ENCODE data around the gene TBC1D12.

Gene TBC1D12

DNA sequence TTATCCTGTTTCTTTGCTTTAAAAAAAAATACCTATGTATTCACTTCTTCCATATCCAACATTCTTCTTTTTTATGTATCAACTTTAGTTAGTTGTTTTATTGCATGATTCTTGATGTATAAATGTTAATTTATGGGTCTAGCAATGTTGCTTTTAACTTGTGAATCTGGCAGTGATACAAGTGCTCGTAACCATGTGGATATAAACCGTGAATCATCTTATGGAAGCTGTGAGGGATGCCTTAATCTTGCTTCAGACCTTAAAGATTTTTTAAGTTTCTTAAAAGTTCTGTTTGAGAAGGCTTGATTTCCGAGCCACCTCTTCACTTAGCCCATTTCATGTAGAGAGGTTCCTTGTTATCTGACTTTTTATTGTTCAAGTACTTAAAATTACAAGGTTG, 169.2 kb downstream of the TBC1D12 start:
- TF ChIP-seq TAF1 (IDR thresholded peaks at IDR 0.05; ENCODE audit: borderline replicate concordance, insufficient read depth, low read length) (no peak), POLR2AphosphoS5 (IDR thresholded peaks at IDR 0.05; ENCODE audit: low read depth, low read length) (no peak), FOXP2 (optimal IDR thresholded peaks at IDR 0.05; ENCODE audit: borderline replicate concordance, extremely low read depth, extremely low read length, insufficient read depth) (no peak), SIN3A (IDR thresholded peaks at IDR 0.05; ENCODE audit: borderline replicate concordance, insufficient read depth, low read length) (no peak)
- TF ChIP-seq, protein P1, sequence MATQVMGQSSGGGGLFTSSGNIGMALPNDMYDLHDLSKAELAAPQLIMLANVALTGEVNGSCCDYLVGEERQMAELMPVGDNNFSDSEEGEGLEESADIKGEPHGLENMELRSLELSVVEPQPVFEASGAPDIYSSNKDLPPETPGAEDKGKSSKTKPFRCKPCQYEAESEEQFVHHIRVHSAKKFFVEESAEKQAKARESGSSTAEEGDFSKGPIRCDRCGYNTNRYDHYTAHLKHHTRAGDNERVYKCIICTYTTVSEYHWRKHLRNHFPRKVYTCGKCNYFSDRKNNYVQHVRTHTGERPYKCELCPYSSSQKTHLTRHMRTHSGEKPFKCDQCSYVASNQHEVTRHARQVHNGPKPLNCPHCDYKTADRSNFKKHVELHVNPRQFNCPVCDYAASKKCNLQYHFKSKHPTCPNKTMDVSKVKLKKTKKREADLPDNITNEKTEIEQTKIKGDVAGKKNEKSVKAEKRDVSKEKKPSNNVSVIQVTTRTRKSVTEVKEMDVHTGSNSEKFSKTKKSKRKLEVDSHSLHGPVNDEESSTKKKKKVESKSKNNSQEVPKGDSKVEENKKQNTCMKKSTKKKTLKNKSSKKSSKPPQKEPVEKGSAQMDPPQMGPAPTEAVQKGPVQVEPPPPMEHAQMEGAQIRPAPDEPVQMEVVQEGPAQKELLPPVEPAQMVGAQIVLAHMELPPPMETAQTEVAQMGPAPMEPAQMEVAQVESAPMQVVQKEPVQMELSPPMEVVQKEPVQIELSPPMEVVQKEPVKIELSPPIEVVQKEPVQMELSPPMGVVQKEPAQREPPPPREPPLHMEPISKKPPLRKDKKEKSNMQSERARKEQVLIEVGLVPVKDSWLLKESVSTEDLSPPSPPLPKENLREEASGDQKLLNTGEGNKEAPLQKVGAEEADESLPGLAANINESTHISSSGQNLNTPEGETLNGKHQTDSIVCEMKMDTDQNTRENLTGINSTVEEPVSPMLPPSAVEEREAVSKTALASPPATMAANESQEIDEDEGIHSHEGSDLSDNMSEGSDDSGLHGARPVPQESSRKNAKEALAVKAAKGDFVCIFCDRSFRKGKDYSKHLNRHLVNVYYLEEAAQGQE (IDR thresholded peaks at IDR 0.05; ENCODE audit: insufficient read depth in 1 of 2, low read depth in 2 of 2, low read length in 2 of 2) = no peak

DNA sequence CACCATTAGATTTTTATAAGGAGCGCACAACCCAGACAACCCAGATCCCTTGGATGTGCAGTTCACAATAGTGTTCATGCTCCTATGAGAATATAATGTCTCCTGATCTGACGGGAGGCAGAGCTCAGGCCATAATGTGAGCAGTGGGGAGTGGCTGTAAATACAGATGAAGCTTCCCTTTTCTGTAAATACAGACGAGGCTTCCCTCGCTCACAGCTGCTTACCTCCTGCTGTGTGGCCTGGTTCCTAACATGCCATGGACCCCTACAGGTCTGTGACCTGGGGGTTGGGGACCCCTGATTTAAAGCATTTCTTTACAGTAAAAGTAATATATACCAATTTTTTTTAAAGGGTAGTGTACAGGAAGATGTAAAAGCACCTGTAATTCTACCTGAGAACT, 176.4 kb downstream of the TBC1D12 start:
- TF ChIP-seq FOXP2 (optimal IDR thresholded peaks at IDR 0.05; ENCODE audit: borderline replicate concordance, extremely low read depth, extremely low read length, insufficient read depth) (no peak), TAF1 (IDR thresholded peaks at IDR 0.05; ENCODE audit: borderline replicate concordance, insufficient read depth, low read length) (no peak), SIN3A (IDR thresholded peaks at IDR 0.05; ENCODE audit: borderline replicate concordance, insufficient read depth, low read length) (no peak), POLR2AphosphoS5 (IDR thresholded peaks at IDR 0.05; ENCODE audit: low read depth, low read length) (no peak)
- TF ChIP-seq, protein P1 (IDR thresholded peaks at IDR 0.05; ENCODE audit: insufficient read depth in 1 of 2, low read depth in 2 of 2, low read length in 2 of 2) = no peak

DNA sequence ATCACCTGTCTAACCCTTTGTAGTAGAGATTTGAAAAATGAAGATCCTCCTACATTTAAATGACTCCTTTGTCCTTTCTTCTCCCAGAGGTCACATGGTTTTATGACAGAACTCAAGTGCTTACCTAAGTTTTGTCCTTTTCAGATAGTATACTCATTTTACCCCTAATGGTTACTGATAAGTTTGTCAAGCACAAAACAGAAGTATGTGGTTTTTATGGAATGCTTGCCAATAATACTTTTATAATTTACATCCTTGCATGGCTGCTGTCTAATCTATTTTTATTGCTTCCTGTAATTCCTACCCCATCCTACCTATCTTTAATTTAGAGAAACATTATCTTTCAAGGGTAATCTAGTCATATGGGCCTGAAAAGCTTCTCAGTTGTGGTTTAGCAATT, 180.8 kb downstream of the TBC1D12 start:
- TF ChIP-seq TAF1 (IDR thresholded peaks at IDR 0.05; ENCODE audit: borderline replicate concordance, insufficient read depth, low read length) = no peak
- TF ChIP-seq POLR2AphosphoS5 (IDR thresholded peaks at IDR 0.05; ENCODE audit: low read depth, low read length) = no peak
- TF ChIP-seq SIN3A (IDR thresholded peaks at IDR 0.05; ENCODE audit: borderline replicate concordance, insufficient read depth, low read length) = no peak
- TF ChIP-seq, protein P1 (IDR thresholded peaks at IDR 0.05; ENCODE audit: insufficient read depth in 1 of 2, low read depth in 2 of 2, low read length in 2 of 2) = no peak
- no peak for TF ChIP-seq FOXP2 (optimal IDR thresholded peaks at IDR 0.05; ENCODE audit: borderline replicate concordance, extremely low read depth, extremely low read length, insufficient read depth)

Data from PFSK-1 (cell line).